Peyer's patch (tissue), 4 donors: ENCODE data around the gene THADA. TPM values are rescaled to one million over a fixed set of nuclear protein-coding genes. Genes with fewer than 3 reads are reported as not detected.
A peak's percentile ranks its signal among the peaks of the same experiment; 100 is the strongest.

Experiments
- DNase-seq, 3 donors: peaks; one replicate each; pipeline ENCODE4 v3.0.0-alpha.2; 2017 to 2019
- H3K27ac ChIP-seq, 4 donors: fragments of 200-600 bp; sonication (generic); one replicate each; pipeline ENCODE4 v1.5.1; 2016 to 2019
- H3K27me3 ChIP-seq, 2 donors: fragments of 200-600 bp; sonication (generic); one replicate each; pipeline ENCODE4 v1.5.1; 2019
- H3K36me3 ChIP-seq, 3 donors: fragments of 200-600 bp; sonication (generic); one replicate each; pipeline ENCODE4 v1.5.1; 2016 to 2019
- H3K4me1 ChIP-seq, 4 donors: fragments of 200-600 bp; sonication (generic); one replicate each; pipeline ENCODE4 v1.5.1; 2016 to 2019
- H3K4me3 ChIP-seq, 4 donors: fragments of 200-600 bp; sonication (generic); 1 replicate in 3 of 4; 2 replicates in 1 of 4; pipeline ENCODE4 v1.5.1; 2016 to 2019; ENCODE audit warnings: mild to moderate bottlenecking in 1 of 4
- H3K9me3 ChIP-seq, 4 donors: fragments of 200-600 bp; sonication (generic); one replicate each; pipeline ENCODE4 v1.5.1; 2016 to 2019; ENCODE audit warnings: mild to moderate bottlenecking in 1 of 4
- CTCF ChIP-seq, 6 experiments: fragments of 450-650 bp in 4 of 6; fragments of 200-600 bp in 2 of 6; sonication (generic) in 1 of 6; IDR thresholded peaks; one replicate each; pipeline ENCODE4 v1.5.1; 2017 to 2019; ENCODE audit warnings: antibody characterized with exemption in 6 of 6, mild to moderate bottlenecking in 3 of 6, moderate library complexity in 1 of 6
- POLR2A ChIP-seq, 2 donors: fragments of 450-650 bp; IDR thresholded peaks; one replicate each; pipeline ENCODE4 v1.5.1; 2017; ENCODE audit warnings: antibody characterized with exemption in 2 of 2, mild to moderate bottlenecking in 2 of 2, moderate library complexity in 2 of 2
- total RNA-seq, 4 donors: library from RNA; depleted of rRNA; stranded (reverse); fragments of >200 nt; gene quantifications; one replicate each; pipeline ENCODE4 v1.1.0, GENCODE V29; 2016

THADA gene
- total RNA-seq, 4 donors from 2014 or later: 19.3 to 76.7 (median 26.3) TPM

DNA sequence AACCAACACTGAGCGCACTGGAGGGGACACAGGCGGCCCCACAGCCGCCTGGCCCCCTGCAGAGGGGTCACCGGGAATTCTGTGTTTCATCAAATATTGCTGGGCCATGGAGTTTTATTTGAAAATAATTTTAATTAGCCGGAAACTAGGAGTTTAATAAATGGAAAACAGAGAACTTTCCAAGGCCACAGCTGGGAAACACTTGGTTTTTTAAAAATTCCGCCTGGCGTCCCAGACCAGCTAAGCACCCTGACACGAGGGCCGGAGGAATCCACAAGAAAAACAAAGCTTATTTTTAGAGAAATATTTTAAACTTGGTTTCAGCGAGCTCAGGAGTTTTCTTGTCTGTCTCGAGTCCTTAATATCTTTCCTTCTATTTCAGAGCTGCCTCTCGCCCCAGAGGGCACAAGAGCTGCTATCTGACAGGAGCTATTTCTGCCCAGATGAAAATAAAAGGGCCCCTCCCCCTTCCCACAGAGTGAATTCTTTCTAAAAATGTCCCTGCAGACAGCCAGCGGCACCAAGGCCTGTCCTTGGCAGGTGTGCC, 377.6 kb downstream of the THADA start:
- Histone ChIP-seq H3K9me3 (no peaks in the 10 kb centered on the region), H3K27ac (peak overlapping the region; percentile 94 to 100 (median 100)), H3K4me3 (peak overlapping the region in 3 of 4 donors; percentile 74 to 95 (median 82)), H3K36me3 (peaks cover 0 to 11% (median 0%) of the 10 kb centered on the region in 3 donors), H3K4me1 (peaks cover 2 to 34% (median 17%) of the 10 kb centered on the region in 4 donors), H3K27me3 (no peaks in the 10 kb centered on the region)
- no peak for TF ChIP-seq CTCF (IDR thresholded peaks at IDR 0.05)
- no peak for TF ChIP-seq POLR2A (IDR thresholded peaks at IDR 0.05)
- DNase-seq: no peak

DNA sequence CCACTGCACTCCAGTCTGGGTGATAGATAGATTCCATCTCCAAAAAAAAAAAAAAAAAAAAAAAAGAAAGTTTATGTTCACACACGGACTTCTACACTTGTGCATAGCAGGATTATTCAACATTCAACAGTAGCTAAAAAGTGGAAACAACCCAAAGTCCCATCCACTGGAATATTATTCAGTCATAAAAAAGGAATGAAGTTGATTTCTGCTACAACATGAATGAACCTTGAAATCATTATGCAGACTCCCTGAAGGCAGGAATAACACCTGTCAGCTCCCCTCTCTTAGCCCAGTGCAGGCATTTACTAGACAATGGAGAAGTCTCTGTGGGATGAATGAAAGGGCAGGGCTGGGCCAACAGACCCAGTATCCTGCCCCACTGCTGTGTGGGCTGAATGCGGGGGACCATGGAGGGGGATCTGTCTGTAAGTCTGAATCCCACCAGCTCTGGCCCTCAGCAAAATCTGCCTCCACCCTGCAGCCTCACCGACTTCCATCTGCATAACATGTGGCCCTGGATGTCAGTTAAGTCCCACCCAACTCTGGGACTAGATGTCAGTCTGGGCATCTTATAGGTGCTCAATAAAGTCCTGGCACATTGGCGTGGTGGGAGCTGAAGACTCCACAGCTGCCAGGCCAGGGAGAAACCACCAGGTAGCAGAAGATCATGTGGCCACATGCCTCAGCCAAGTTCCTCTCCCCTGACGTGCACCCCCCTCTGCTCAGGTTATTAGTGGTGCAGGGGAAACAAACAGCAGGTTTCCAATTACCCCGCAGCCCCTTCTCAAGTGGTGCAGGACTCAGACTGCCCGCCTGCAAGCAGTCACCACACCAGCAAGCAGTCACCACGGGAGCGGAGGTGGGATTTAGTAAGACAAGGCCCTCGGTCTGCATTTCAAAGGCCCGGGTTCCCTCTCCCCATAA, 378.3 kb downstream of the THADA start:
- no peak for TF ChIP-seq CTCF (IDR thresholded peaks at IDR 0.05)
- peak in 1 of 2 donors; percentile 7 for TF ChIP-seq POLR2A (IDR thresholded peaks at IDR 0.05)
- Histone ChIP-seq H3K4me1 (peaks cover 2 to 34% (median 17%) of the 10 kb centered on the region in 4 donors), H3K9me3 (no peaks in the 10 kb centered on the region), H3K36me3 (peaks cover 0 to 3% (median 0%) of the 10 kb centered on the region in 3 donors), H3K4me3 (no peak overlapping the region), H3K27ac (peak overlapping the region; percentile 94 to 100 (median 100)), H3K27me3 (no peaks in the 10 kb centered on the region)
- peak in 2 of 3 donors; percentile 67 to 71 for DNase-seq

DNA sequence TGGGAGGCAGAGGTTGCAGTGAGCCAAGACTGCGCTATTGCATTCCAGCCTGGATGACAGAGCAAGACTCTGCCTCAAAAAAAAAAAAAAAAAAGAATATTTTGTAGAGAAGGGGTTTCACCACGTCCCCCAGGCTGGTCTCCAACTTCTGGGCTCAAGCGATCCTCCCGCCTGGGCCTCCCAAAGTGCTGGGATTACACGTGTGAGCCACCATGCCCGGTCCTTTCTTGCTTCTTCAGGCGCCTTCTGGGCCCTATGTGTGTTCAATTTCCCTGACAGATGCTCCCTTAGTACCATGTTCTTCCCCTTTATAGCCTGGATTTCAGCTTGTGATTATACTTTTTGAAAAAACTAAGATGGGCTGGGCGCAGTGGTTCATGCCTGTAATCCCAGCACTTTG, 379.2 kb downstream of the THADA start:
- H3K4me1 ChIP-seq: peaks cover 2 to 34% (median 17%) of the 10 kb centered on the region in 4 donors
- no peak overlapping the region for H3K27ac ChIP-seq
- DNase-seq: no peak
- H3K9me3 ChIP-seq: no peaks in the 10 kb centered on the region
- no peaks in the 10 kb centered on the region for H3K36me3 ChIP-seq
- no peak overlapping the region for H3K4me3 ChIP-seq
- TF ChIP-seq CTCF (IDR thresholded peaks at IDR 0.05) (no peak), POLR2A (IDR thresholded peaks at IDR 0.05) (no peak)
- no peaks in the 10 kb centered on the region for H3K27me3 ChIP-seq

GRCh38 chr2:43215673-43216255, 380.1 kb downstream of the THADA start:
- no peak overlapping the region for H3K4me3 ChIP-seq
- TF ChIP-seq POLR2A (IDR thresholded peaks at IDR 0.05) (no peak), CTCF (IDR thresholded peaks at IDR 0.05) (no peak)
- no peak overlapping the region for H3K27ac ChIP-seq
- peaks cover 2 to 29% (median 17%) of the 10 kb centered on the region in 4 donors for H3K4me1 ChIP-seq
- no peaks in the 10 kb centered on the region for H3K27me3 ChIP-seq
- H3K9me3 ChIP-seq: no peaks in the 10 kb centered on the region
- DNase-seq: no peak
- H3K36me3 ChIP-seq: no peaks in the 10 kb centered on the region

GRCh38 chr2:43214253-43214652, 381.6 kb downstream of the THADA start:
- no peak for DNase-seq
- Histone ChIP-seq H3K27ac (no peak overlapping the region), H3K4me1 (peaks cover 2 to 37% (median 16%) of the 10 kb centered on the region in 4 donors), H3K36me3 (no peaks in the 10 kb centered on the region), H3K4me3 (no peak overlapping the region), H3K9me3 (no peaks in the 10 kb centered on the region), H3K27me3 (no peaks in the 10 kb centered on the region)
- no peak for TF ChIP-seq POLR2A (IDR thresholded peaks at IDR 0.05)
- no peak for TF ChIP-seq CTCF (IDR thresholded peaks at IDR 0.05)
